Osteoblast (primary cell): ENCODE measurements around the gene TCOF1. TPM values are rescaled to one million over a fixed set of nuclear protein-coding genes. Genes with fewer than 3 reads are reported as not detected.

Source experiments
- DNase-seq: peaks from one replicate; pipeline ENCODE4 v3.0.0; 2011; ENCODE audit warnings: low spot score, mixed read lengths; ENCODE audit not compliant: insufficient read length; ENCODE audit errors: missing footprints
- H2AFZ ChIP-seq: 2 replicates; pipeline ENCODE4 v1.6.0; 2011; ENCODE audit warnings: mild to moderate bottlenecking, low read length
- H3K27ac ChIP-seq: 2 replicates; pipeline ENCODE4 v1.5.1; 2011; ENCODE audit warnings: mild to moderate bottlenecking, low read depth, low read length, moderate library complexity
- H3K27me3 ChIP-seq: 2 replicates; pipeline ENCODE4 v1.6.0; 2012; ENCODE audit warnings: mild to moderate bottlenecking, control low read depth, inconsistent platforms, low read length, moderate library complexity; ENCODE audit not compliant: insufficient read depth
- H3K36me3 ChIP-seq: 2 replicates; pipeline ENCODE4 v1.5.1; 2011; ENCODE audit warnings: mild to moderate bottlenecking, low read length, control low read depth, moderate library complexity; ENCODE audit not compliant: insufficient read depth
- H3K4me1 ChIP-seq: 2 replicates; pipeline ENCODE4 v1.5.1; 2011; ENCODE audit warnings: mild to moderate bottlenecking, low read length, control low read depth, moderate library complexity; ENCODE audit not compliant: insufficient read depth
- H3K4me2 ChIP-seq: 2 replicates; pipeline ENCODE4 v1.6.0; 2011; ENCODE audit warnings: mild to moderate bottlenecking, low read length; ENCODE audit not compliant: insufficient read depth
- H3K4me3 ChIP-seq: fragments of 200-600 bp; sonication (generic); 3 replicates; pipeline ENCODE4 v1.5.1; 2012; ENCODE audit warnings: mild to moderate bottlenecking, low read length, inconsistent platforms; ENCODE audit not compliant: insufficient read depth
- H3K79me2 ChIP-seq: 2 replicates; pipeline ENCODE4 v1.6.0; 2012; ENCODE audit warnings: mild to moderate bottlenecking, low read length, control low read depth, inconsistent platforms; ENCODE audit not compliant: insufficient read depth
- H3K9me3 ChIP-seq: 2 replicates; pipeline ENCODE4 v1.5.1; 2011; ENCODE audit warnings: low read depth, low read length, control low read depth
- H4K20me1 ChIP-seq: 2 replicates; pipeline ENCODE4 v1.6.0; 2012; ENCODE audit warnings: mild to moderate bottlenecking, low read length, control low read depth; ENCODE audit not compliant: insufficient read depth
- CTCF ChIP-seq: IDR thresholded peaks from 2 replicates; pipeline ENCODE4 v1.5.1; 2011; ENCODE audit warnings: mild to moderate bottlenecking, low read depth, low read length, moderate library complexity; ENCODE audit errors: extremely low read depth
- total RNA-seq: library from RNA; depleted of rRNA; stranded (reverse); fragments of >200 nt; gene quantifications from 2 replicates; pipeline ENCODE4 v1.2.3, GENCODE V29; 2012

Gene TCOF1
- total RNA-seq, 1 donor, result 12.3 TPM

GRCh38 chr5:150404535-150404934 lies 47.0 kb downstream of the TCOF1 start:
- Histone ChIP-seq H3K4me1 (no peaks in the 10 kb centered on the region), H3K79me2 (no peaks in the 10 kb centered on the region), H3K27me3 (no peaks in the 10 kb centered on the region), H3K36me3 (peaks cover 10% of the 10 kb centered on the region), H3K9me3 (no peaks in the 10 kb centered on the region), H3K27ac (no peak overlapping the region), H3K4me3 (no peak overlapping the region), H3K4me2 (no peak overlapping the region), H2AFZ (no peak overlapping the region), H4K20me1 (no peaks in the 10 kb centered on the region)
- TF ChIP-seq CTCF, result no peak
- peak; percentile 29 for DNase-seq

GRCh38 chr5:150404941-150405816 lies 47.7 kb downstream of the TCOF1 start:
- no peak for TF ChIP-seq CTCF
- Histone ChIP-seq H3K27ac (no peak overlapping the region), H2AFZ (no peak overlapping the region), H3K36me3 (peaks cover 9% of the 10 kb centered on the region), H3K4me1 (peaks cover 3% of the 10 kb centered on the region), H4K20me1 (no peaks in the 10 kb centered on the region), H3K27me3 (no peaks in the 10 kb centered on the region), H3K9me3 (no peaks in the 10 kb centered on the region), H3K4me3 (no peak overlapping the region), H3K79me2 (no peaks in the 10 kb centered on the region), H3K4me2 (no peak overlapping the region)
- DNase-seq, result peak; percentile 42

GRCh38 chr5:150406103-150406722 lies 48.7 kb downstream of the TCOF1 start:
- H3K79me2 ChIP-seq, result no peaks in the 10 kb centered on the region
- H3K36me3 ChIP-seq, result no peaks in the 10 kb centered on the region
- H3K4me3 ChIP-seq, result no peak overlapping the region
- H3K4me1 ChIP-seq, result peaks cover 5% of the 10 kb centered on the region
- no peaks in the 10 kb centered on the region for H3K9me3 ChIP-seq
- no peak overlapping the region for H3K4me2 ChIP-seq
- H3K27me3 ChIP-seq, result no peaks in the 10 kb centered on the region
- no peak for TF ChIP-seq CTCF
- no peaks in the 10 kb centered on the region for H4K20me1 ChIP-seq
- H2AFZ ChIP-seq, result no peak overlapping the region
- peak; percentile 70 for DNase-seq
- no peak overlapping the region for H3K27ac ChIP-seq

- no peaks in the 10 kb centered on the region for H3K9me3 ChIP-seq
- H3K79me2 ChIP-seq, result no peaks in the 10 kb centered on the region
- no peak overlapping the region for H3K4me2 ChIP-seq
- peak; percentile 31 for DNase-seq
- TF ChIP-seq CTCF, result no peak
- H3K27ac ChIP-seq, result no peak overlapping the region
- H3K27me3 ChIP-seq, result no peaks in the 10 kb centered on the region
- H3K4me3 ChIP-seq, result no peak overlapping the region
- peaks cover 5% of the 10 kb centered on the region for H3K4me1 ChIP-seq
- no peaks in the 10 kb centered on the region for H3K36me3 ChIP-seq
- no peak overlapping the region for H2AFZ ChIP-seq
- no peaks in the 10 kb centered on the region for H4K20me1 ChIP-seq
These were observed 49.2 kb downstream of the TCOF1 start for GRCh38 chr5:150406723-150407095.
